ENCODE results near the gene LRMDA.
"Not testable (repeated sequence)": the region's sequence is repeated elsewhere in the genome, so short reads cannot be mapped to it uniquely, and the experiment has no call there.

Gene LRMDA

GRCh38 chr10:75722020-75722419 lies 290.6 kb downstream of the LRMDA start:
- no peak for DNase-seq

- DNase-seq, result no peak
Observed at GRCh38 chr10:75722609-75723008, 291.2 kb downstream of the LRMDA start.

GRCh38 chr10:75723319-75723980 lies 292.0 kb downstream of the LRMDA start:
- no peak for DNase-seq

- no peak for DNase-seq
Observed at GRCh38 chr10:75724047-75724446, 292.6 kb downstream of the LRMDA start.

- DNase-seq, result no peak
Observed at GRCh38 chr10:75726522-75727483, 295.4 kb downstream of the LRMDA start.

GRCh38 chr10:75730847-75731246 lies 299.4 kb downstream of the LRMDA start:
- peak; percentile 8 for DNase-seq

- DNase-seq, result no peak
Observed at GRCh38 chr10:75733135-75733890, 301.9 kb downstream of the LRMDA start.

GRCh38 chr10:75736151-75736640 lies 304.8 kb downstream of the LRMDA start:
- no peak for DNase-seq

GRCh38 chr10:75736889-75737579 lies 305.6 kb downstream of the LRMDA start:
- DNase-seq, result no peak

- no peak for DNase-seq
Observed at GRCh38 chr10:75737580-75737949, 306.1 kb downstream of the LRMDA start.

- no peak for DNase-seq
Observed at GRCh38 chr10:75738924-75739323, 307.5 kb downstream of the LRMDA start.

GRCh38 chr10:75739414-75740143 lies 308.2 kb downstream of the LRMDA start:
- no peak for DNase-seq

GRCh38 chr10:75740541-75740940 lies 309.1 kb downstream of the LRMDA start:
- DNase-seq, result peak; percentile 7

GRCh38 chr10:75742355-75742754 lies 310.9 kb downstream of the LRMDA start:
- DNase-seq, result no peak

GRCh38 chr10:75743291-75743778 lies 311.9 kb downstream of the LRMDA start:
- no peak for DNase-seq

- DNase-seq, result no peak
Observed at GRCh38 chr10:75744261-75744660, 312.8 kb downstream of the LRMDA start.

GRCh38 chr10:75746356-75746755 lies 314.9 kb downstream of the LRMDA start:
- no peak for DNase-seq

GRCh38 chr10:75750093-75750875 lies 318.9 kb downstream of the LRMDA start:
- not testable (repeated sequence) for DNase-seq

GRCh38 chr10:75751232-75751631 lies 319.8 kb downstream of the LRMDA start:
- DNase-seq, result no peak

GRCh38 chr10:75753621-75754020 lies 322.2 kb downstream of the LRMDA start:
- DNase-seq, result no peak

Data from NCI-H82 (cell line).